Neural cell (in vitro differentiated cells): ENCODE measurements around the gene TMEM208. TPM values are rescaled to one million over a fixed set of nuclear protein-coding genes. Genes with fewer than 3 reads are reported as not detected.

Source experiments
- H2AFZ ChIP-seq: fragments of 200-600, 300-800 bp; sonication (generic), shearing (Covaris generic); 2 replicates; pipeline ENCODE4 v1.6.0; 2014; ENCODE audit warnings: low read depth, mild to moderate bottlenecking, antibody characterized with exemption, low read length, moderate library complexity
- H3F3A ChIP-seq: fragments of 200-600 bp; shearing (Covaris generic); 2 replicates; pipeline ENCODE4 v1.6.1; 2016; ENCODE audit warnings: mild to moderate bottlenecking, moderate library complexity, mixed read lengths, antibody characterized with exemption, low read length; ENCODE audit not compliant: insufficient read depth, poor library complexity, severe bottlenecking
- H3K27ac ChIP-seq: fragments of 200-600, 300-800 bp; sonication (generic), shearing (Covaris generic); 2 replicates; pipeline ENCODE4 v1.5.1; 2014; ENCODE audit warnings: mild to moderate bottlenecking, low read length, moderate library complexity
- H3K27me3 ChIP-seq: fragments of 300-800, 200-600 bp; sonication (generic), shearing (Covaris generic); 2 replicates; pipeline ENCODE4 v1.6.0; 2014; ENCODE audit warnings: mild to moderate bottlenecking, low read depth, low read length, moderate library complexity; ENCODE audit not compliant: insufficient read depth
- H3K36me3 ChIP-seq: fragments of 300-800, 200-600 bp; sonication (generic), shearing (Covaris generic); 2 replicates; pipeline ENCODE4 v1.5.1; 2014; ENCODE audit warnings: mild to moderate bottlenecking, antibody characterized with exemption, low read length, moderate library complexity; ENCODE audit not compliant: insufficient read depth
- H3K4me2 ChIP-seq: fragments of 300-800, 200-600 bp; sonication (generic), shearing (Covaris generic); 2 replicates; pipeline ENCODE4 v1.6.0; 2014; ENCODE audit warnings: mild to moderate bottlenecking, low read length
- H3K4me3 ChIP-seq: fragments of 300-800, 200-600 bp; sonication (generic), shearing (Covaris generic); 2 replicates; pipeline ENCODE4 v1.5.1; 2014; ENCODE audit warnings: mild to moderate bottlenecking, low read length, moderate library complexity
- H3K79me2 ChIP-seq: fragments of 200-600 bp; shearing (Covaris generic); replicated peaks from 2 replicates; pipeline ENCODE4 v1.6.0; 2014; ENCODE audit warnings: mild to moderate bottlenecking, low read length, moderate library complexity; ENCODE audit not compliant: insufficient read depth
- H3K9ac ChIP-seq: fragments of 300-800, 200-600 bp; sonication (generic), shearing (Covaris generic); 2 replicates; pipeline ENCODE4 v1.6.1; 2016; ENCODE audit warnings: mild to moderate bottlenecking, low read length, mixed read lengths
- H3K9me2 ChIP-seq: fragments of 200-600 bp; shearing (Covaris generic); 2 replicates; pipeline ENCODE4 v1.6.1; 2016; ENCODE audit warnings: mild to moderate bottlenecking, low read length, mixed read lengths; ENCODE audit not compliant: insufficient read depth
- H3K9me3 ChIP-seq: fragments of 200-600, 300-800 bp; sonication (generic), shearing (Covaris generic); 2 replicates; pipeline ENCODE4 v1.6.1; 2016; ENCODE audit warnings: mild to moderate bottlenecking, mixed run types, low read length, moderate library complexity, mixed read lengths
- H4K20me1 ChIP-seq: fragments of 200-600 bp; shearing (Covaris generic); 2 replicates; pipeline ENCODE4 v1.6.1; 2016; ENCODE audit warnings: mild to moderate bottlenecking, mixed run types; ENCODE audit not compliant: insufficient read depth
- CTCF ChIP-seq: fragments of 450-650 bp; IDR thresholded peaks from 2 replicates; pipeline ENCODE4 v1.5.1; 2014; ENCODE audit warnings: antibody characterized with exemption, mild to moderate bottlenecking, moderate library complexity; ENCODE audit not compliant: poor library complexity, severe bottlenecking
- EP300 ChIP-seq: fragments of 450-650 bp; conservative IDR thresholded peaks from 2 replicates; pipeline ENCODE4 v1.6.1; 2014; ENCODE audit warnings: antibody characterized with exemption, mild to moderate bottlenecking, moderate library complexity; ENCODE audit not compliant: poor library complexity, severe bottlenecking
- EZH2 ChIP-seq: fragments of 200-600, 300-800 bp; shearing (Covaris generic), sonication (generic); IDR thresholded peaks from 2 replicates; pipeline ENCODE4 v1.6.1; 2014; ENCODE audit warnings: antibody characterized with exemption, low read length, borderline replicate concordance, mild to moderate bottlenecking; ENCODE audit not compliant: insufficient read depth, poor library complexity, severe bottlenecking
- MXI1 ChIP-seq: fragments of 450-650 bp; conservative IDR thresholded peaks from 2 replicates; pipeline ENCODE4 v1.6.1; 2014; ENCODE audit warnings: antibody characterized with exemption, mild to moderate bottlenecking; ENCODE audit not compliant: poor library complexity, severe bottlenecking
- POLR2AphosphoS5 ChIP-seq: IDR thresholded peaks from 2 replicates; pipeline ENCODE4 v1.6.1; 2012
- RAD21 ChIP-seq: fragments of 450-650 bp; conservative IDR thresholded peaks from 2 replicates; pipeline ENCODE4 v1.6.1; 2014; ENCODE audit warnings: antibody characterized with exemption, mild to moderate bottlenecking, moderate library complexity
- REST ChIP-seq: IDR thresholded peaks from 2 replicates; pipeline ENCODE4 v1.6.1; 2012; ENCODE audit warnings: borderline replicate concordance
- SMC3 ChIP-seq: fragments of 450-650 bp; conservative IDR thresholded peaks from 2 replicates; pipeline ENCODE4 v1.6.1; 2014; ENCODE audit warnings: antibody characterized with exemption, mild to moderate bottlenecking, moderate library complexity; ENCODE audit not compliant: poor library complexity
- TAF1 ChIP-seq: IDR thresholded peaks from 2 replicates; pipeline ENCODE4 v1.6.1; 2012; ENCODE audit warnings: low read depth
- polyA plus RNA-seq: library from polyadenylated mRNA; depleted of rRNA; stranded (reverse); fragments of >200 nt; gene quantifications from 2 replicates; pipeline ENCODE4 v1.2.3, GENCODE V29; 2014

The TMEM208 gene
- polyA plus RNA-seq, 1 donor from 2014 or later: 53.5 TPM

GRCh38 chr16:67199011-67199807 lies 27.7 kb upstream of the TMEM208 start, which contains the start of gene ELMO3:
TSS of gene ELMO3 (plus strand) at chr16:67199131. CDS start at chr16:67199327, 196 bp downstream.
- Histone ChIP-seq H4K20me1 (no peaks in the 10 kb centered on the region), H3K79me2 (no peaks in the 10 kb centered on the region), H3K27me3 (no peaks in the 10 kb centered on the region), H3K9me2 (no peaks in the 10 kb centered on the region), H3K36me3 (no peaks in the 10 kb centered on the region), H3K9me3 (no peaks in the 10 kb centered on the region), H3K27ac (no peak within 1 kb of the TSS), H3K4me3 (no peak within 1 kb of the TSS), H3K9ac (no peak within 1 kb of the TSS), H2AFZ (no peak within 1 kb of the TSS), H3K4me2 (no peak within 1 kb of the TSS), H3F3A (no peaks in the 10 kb centered on the region)
- TF ChIP-seq REST: no peak
- TF ChIP-seq EZH2: no peak
- TF ChIP-seq EP300: no peak
- TF ChIP-seq POLR2AphosphoS5: no peak
- TF ChIP-seq TAF1: no peak
- TF ChIP-seq MXI1: no peak
- TF ChIP-seq CTCF: no peak
- no peak for TF ChIP-seq RAD21
- TF ChIP-seq SMC3: no peak

DNA sequence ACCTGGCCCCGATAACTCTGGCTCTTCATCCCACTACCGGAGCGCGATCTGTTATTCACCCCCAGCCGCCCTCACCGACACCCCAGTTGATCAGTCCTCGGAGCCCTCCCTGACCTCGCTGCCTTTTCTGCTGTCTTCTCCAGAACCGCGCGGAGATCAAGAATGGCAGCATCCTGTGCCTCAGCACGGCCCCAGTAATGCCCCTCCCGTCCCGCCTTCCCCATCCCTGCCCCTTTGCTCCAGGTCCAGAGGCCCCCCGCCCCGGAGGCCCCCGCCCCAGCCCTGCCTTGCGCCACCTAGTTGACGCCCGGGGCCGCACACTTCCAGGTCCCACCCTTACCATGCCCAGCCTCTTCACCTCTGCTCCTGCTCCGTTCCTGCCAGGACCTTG lies 27.1 kb upstream of the TMEM208 start:
- Histone ChIP-seq H2AFZ (no peak overlapping the region), H3F3A (no peaks in the 10 kb centered on the region), H4K20me1 (no peaks in the 10 kb centered on the region), H3K4me2 (no peak overlapping the region), H3K27me3 (no peaks in the 10 kb centered on the region), H3K4me3 (no peak overlapping the region), H3K27ac (no peak overlapping the region), H3K79me2 (no peaks in the 10 kb centered on the region), H3K36me3 (no peaks in the 10 kb centered on the region), H3K9me3 (no peaks in the 10 kb centered on the region), H3K9ac (no peak overlapping the region), H3K9me2 (no peaks in the 10 kb centered on the region)
- TF ChIP-seq EP300: no peak
- TF ChIP-seq TAF1: no peak
- TF ChIP-seq RAD21: no peak
- TF ChIP-seq POLR2AphosphoS5: no peak
- no peak for TF ChIP-seq SMC3
- no peak for TF ChIP-seq MXI1
